ENCODE results near the gene ANKRD39. TPM values are rescaled to one million over a fixed set of nuclear protein-coding genes. Genes with fewer than 3 reads are reported as not detected.

ANKRD39 gene
- total and polyA plus RNA-seq, 4 donors = 7.4 to 16.9 (median 15.6) TPM

GRCh38 chr2:96804986-96805385 is 52.8 kb downstream of the ANKRD39 start:
- H3K36me3 ChIP-seq (ENCODE audit: control insufficient read depth in 4 of 4, insufficient read depth in 4 of 4, low read length in 4 of 4) = peaks cover 0 to 17% (median 11%) of the 10 kb centered on the region in 4 donors
- ATAC-seq (ENCODE audit: insufficient read depth, low FRiP score) = no peak
- H3K27ac ChIP-seq (ENCODE audit: low read depth in 1 of 2, low read length in 1 of 2) = no peak overlapping the region
- H3K4me3 ChIP-seq = no peak overlapping the region
- H3K9me3 ChIP-seq (ENCODE audit: control insufficient read depth in 4 of 4, insufficient read depth in 3 of 4, low read length in 3 of 4) = no peaks in the 10 kb centered on the region
- no peaks in the 10 kb centered on the region for H3K27me3 ChIP-seq (ENCODE audit: control insufficient read depth in 3 of 3, insufficient read depth in 3 of 3, low read length in 2 of 3)
- peaks cover 0 to 8% (median 3%) of the 10 kb centered on the region in 5 donors for H3K4me1 ChIP-seq (ENCODE audit: control insufficient read depth in 5 of 5, insufficient read depth in 5 of 5, low read length in 5 of 5)
- no peak for TF ChIP-seq CTCF (IDR thresholded peaks at IDR 0.05; ENCODE audit: control extremely low read depth, extremely low read depth)
- H3K9ac ChIP-seq (ENCODE audit: insufficient read depth in 1 of 2, low read length in 2 of 2) = no peak overlapping the region
- no peak for DNase-seq

GRCh38 chr2:96802721-96803120 is 55.1 kb downstream of the ANKRD39 start:
- Histone ChIP-seq H3K27ac (ENCODE audit: low read depth in 1 of 2, low read length in 1 of 2) (no peak overlapping the region), H3K4me3 (no peak overlapping the region), H3K9ac (ENCODE audit: insufficient read depth in 1 of 2, low read length in 2 of 2) (no peak overlapping the region), H3K27me3 (ENCODE audit: control insufficient read depth in 3 of 3, insufficient read depth in 3 of 3, low read length in 2 of 3) (no peaks in the 10 kb centered on the region), H3K36me3 (ENCODE audit: control insufficient read depth in 4 of 4, insufficient read depth in 4 of 4, low read length in 4 of 4) (peaks cover 0 to 19% (median 9%) of the 10 kb centered on the region in 4 donors), H3K4me1 (ENCODE audit: control insufficient read depth in 5 of 5, insufficient read depth in 5 of 5, low read length in 5 of 5) (peaks cover 0 to 8% (median 3%) of the 10 kb centered on the region in 5 donors), H3K9me3 (ENCODE audit: control insufficient read depth in 4 of 4, insufficient read depth in 3 of 4, low read length in 3 of 4) (no peaks in the 10 kb centered on the region)
- no peak for TF ChIP-seq CTCF (IDR thresholded peaks at IDR 0.05; ENCODE audit: control extremely low read depth, extremely low read depth)
- no peak for ATAC-seq (ENCODE audit: insufficient read depth, low FRiP score)
- WGBS, 2 donors = 95 to 97% methylated on average over 7 of the region's 7 CpGs
- no peak for DNase-seq

GRCh38 chr2:96801786-96802595 is 55.8 kb downstream of the ANKRD39 start:
- H3K9me3 ChIP-seq (ENCODE audit: control insufficient read depth in 4 of 4, insufficient read depth in 3 of 4, low read length in 3 of 4) = no peaks in the 10 kb centered on the region
- DNase-seq = no peak
- ATAC-seq (ENCODE audit: insufficient read depth, low FRiP score) = no peak
- peaks cover 0 to 6% (median 3%) of the 10 kb centered on the region in 5 donors for H3K4me1 ChIP-seq (ENCODE audit: control insufficient read depth in 5 of 5, insufficient read depth in 5 of 5, low read length in 5 of 5)
- no peak overlapping the region for H3K4me3 ChIP-seq
- H3K9ac ChIP-seq (ENCODE audit: insufficient read depth in 1 of 2, low read length in 2 of 2) = no peak overlapping the region
- peak overlapping the region in 1 of 2 donors; percentile 31 for H3K27ac ChIP-seq (ENCODE audit: low read depth in 1 of 2, low read length in 1 of 2)
- peaks cover 0 to 19% (median 9%) of the 10 kb centered on the region in 4 donors for H3K36me3 ChIP-seq (ENCODE audit: control insufficient read depth in 4 of 4, insufficient read depth in 4 of 4, low read length in 4 of 4)
- no peaks in the 10 kb centered on the region for H3K27me3 ChIP-seq (ENCODE audit: control insufficient read depth in 3 of 3, insufficient read depth in 3 of 3, low read length in 2 of 3)
- 77 to 80% methylated on average over 10 of the region's 10 CpGs for WGBS, 2 donors
- TF ChIP-seq CTCF (IDR thresholded peaks at IDR 0.05; ENCODE audit: control extremely low read depth, extremely low read depth) = no peak

Data from lung (tissue), 12 donors.